Tongue (tissue), 2 donors: ENCODE results near the gene MYH10. TPM values are rescaled to one million over a fixed set of nuclear protein-coding genes. Genes with fewer than 3 reads are reported as not detected.
A peak's percentile ranks its signal among the peaks of the same experiment; 100 is the strongest.
"Not testable (repeated sequence)": the region's sequence is repeated elsewhere in the genome, so short reads cannot be mapped to it uniquely, and the experiment has no call there.

Experiments
- DNase-seq: peaks from one replicate; pipeline ENCODE4 v3.0.0-alpha.2; 2015
- total RNA-seq: library from RNA; depleted of rRNA; stranded (reverse); fragments of >200 nt; gene quantifications from one replicate; pipeline ENCODE4 v1.2.3, GENCODE V29; 2014

Gene MYH10
- 86.1 TPM for total RNA-seq

DNA sequence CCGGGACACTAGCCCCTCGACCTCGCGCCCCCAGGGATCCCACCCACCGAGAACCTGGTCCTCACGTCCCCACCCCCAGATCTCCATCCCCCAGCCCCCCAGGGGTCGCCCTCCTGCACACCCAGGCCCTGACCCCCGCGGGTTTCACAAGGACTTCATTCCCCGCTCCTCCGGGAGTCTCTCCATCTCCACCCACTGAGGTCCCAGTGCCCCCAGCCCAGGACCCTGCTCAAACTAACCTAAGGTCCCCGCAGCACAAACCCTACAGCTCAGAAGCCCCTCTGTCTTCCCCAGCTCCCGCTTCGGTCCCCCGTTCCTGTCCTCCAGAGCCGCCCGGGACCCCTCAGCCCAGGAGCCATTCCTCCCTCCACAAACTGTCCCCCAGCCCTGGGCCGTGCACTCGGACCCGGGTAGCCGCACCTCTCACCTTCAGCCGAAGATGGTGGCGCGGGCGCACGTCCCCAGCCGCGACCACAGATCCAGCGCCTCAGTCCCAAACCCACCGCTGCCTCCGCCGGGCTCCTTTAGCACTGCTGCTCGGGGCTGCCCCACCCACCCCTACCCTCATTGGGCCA, at the start of gene MYH10:
TSS of gene MYH10 (minus strand) at position 499 of the 575 bp plus-strand sequence. CDS start 7,479 bp downstream, outside the sequence.
- no peak for DNase-seq

DNA sequence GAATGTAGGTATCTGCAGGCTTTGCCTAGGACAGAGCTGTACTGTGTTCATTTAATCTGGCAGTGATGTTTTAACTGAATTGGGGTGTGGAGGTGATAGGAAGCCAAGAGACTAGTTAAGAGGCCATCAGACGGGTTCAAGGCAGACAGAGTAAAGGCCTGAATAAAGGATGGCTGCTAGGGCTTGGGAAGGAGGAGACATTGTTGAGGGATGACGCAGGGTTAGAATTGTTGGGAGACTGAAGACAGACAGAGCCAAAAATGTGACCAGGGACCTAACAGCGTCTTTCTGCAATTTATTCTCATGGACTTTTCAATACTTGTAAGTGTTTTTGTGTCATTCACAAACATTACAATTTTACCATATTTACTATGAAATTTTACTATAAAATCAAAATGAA, 48.6 kb upstream of the MYH10 start:
- no peak for DNase-seq

DNA sequence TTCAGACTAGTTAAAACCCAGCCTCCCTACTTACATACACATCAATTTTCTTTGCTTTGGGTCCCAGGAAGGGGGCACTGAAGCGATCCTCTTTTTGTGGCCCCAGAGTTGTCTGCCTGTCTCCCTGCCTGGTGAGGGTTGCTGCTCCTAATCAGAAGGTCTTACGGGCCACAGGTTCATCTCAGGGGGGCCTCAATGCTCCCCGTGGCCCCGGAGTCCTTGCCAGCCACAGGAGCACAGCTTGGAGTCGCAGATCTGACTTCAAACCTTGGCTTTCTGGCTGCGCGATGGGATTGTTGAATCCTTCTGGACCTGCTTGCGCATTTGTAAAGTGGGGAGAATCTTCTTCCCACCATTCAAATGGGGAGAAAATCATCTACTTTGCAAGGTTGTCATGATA, 44.8 kb upstream of the MYH10 start:
- DNase-seq = no peak

DNA sequence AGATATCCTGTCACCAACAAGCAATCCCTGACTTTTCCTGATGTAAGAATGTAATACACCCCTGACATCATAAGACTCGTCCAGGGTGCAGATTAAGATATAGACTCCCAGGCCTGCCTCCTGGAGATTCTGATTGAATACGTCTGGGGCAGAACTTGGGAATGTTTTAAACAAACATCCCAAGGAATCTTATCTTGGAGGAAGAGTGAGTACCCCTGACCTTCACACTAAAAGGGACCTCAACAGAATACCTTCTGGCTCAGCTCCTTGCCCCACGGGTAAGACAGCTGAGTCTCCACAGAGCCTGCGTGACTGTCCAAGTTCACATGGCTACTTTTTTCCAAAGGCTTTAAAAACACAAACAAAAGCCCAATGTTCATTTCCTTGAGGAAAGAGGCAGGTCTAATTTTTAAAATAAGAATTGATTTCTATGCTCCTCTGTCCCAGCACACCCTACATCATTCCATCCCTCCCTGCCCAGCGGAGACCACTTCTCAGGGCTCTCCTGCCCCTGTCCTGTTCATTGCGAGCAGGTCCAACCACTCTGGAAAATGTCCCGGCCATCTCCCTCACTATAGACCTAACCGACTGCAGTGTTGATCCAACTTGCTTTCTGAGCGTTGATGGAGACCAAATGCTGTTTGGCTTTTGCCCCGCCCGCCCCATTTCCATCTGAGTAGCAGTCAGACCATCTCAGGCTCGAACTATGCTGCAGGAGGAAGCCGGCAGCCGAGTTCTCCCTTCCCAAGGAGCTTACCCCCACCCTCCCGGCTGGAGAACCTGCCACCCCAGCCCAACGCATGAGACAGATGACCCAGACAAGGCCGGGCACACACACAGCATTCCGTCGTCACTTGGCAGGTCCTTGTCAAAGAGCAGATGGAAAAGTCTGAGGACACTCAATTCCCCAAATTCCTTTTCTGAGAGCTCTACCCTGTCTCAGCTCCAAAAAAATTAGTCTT, 44.1 kb upstream of the MYH10 start:
- DNase-seq = peak; percentile 65

DNA sequence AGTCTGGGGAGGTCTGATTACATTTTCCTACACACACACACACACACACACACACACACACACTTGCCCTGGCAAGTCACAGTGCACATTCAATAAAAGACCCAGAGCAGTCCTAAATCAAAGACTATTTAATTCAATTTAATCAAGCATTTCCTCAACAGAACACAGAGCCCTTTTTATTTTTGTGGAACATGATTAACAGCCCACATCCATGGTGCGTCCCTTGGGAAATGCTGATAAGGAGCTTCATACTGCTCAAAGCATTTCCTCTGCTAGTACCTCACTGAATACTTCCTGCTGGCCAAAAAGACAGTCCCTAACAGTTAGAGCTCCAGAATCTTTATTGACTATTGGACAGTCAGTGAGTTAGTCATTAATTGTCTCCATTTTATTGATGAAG, 43.1 kb upstream of the MYH10 start:
- peak; percentile 33 for DNase-seq

DNA sequence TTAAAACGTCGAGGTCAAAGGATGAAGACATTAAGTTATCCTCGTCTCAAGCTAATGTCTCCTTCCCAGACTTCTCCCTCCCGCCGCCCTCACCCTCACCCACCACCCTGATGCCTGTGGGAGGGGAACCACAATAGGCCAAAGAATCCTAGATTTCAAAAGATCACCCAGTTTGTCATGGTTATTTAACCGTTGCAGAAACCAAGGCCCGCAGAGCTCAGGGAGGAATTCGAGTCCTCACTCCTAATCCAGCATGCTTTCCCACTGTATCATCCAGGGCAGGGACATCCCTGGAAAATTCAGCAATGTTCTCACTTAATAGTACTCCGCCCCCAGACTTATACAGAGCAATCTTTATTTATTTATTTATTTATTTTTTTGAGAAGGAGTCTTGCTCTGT, 41.8 kb upstream of the MYH10 start:
- no peak for DNase-seq

DNA sequence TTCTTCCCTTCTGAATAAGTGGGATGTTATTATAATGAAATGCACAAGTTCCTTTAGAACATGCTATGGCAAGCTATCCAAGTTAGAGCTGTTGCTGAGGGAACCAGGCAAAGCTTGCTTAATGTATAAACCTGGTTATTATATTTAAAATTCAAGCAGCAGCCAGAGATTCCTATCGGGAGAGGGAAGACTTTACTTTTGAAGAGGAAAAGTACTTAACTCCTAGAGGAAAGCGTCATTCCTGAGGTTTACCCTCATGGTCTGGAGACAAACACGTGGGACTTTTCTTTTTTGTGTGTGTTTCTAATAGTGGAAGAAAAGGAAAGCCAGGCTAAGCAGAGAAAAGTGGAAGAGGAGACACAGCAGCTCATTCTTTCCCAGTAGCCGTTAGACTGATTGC, 39.9 kb upstream of the MYH10 start:
- peak; percentile 75 for DNase-seq

DNA sequence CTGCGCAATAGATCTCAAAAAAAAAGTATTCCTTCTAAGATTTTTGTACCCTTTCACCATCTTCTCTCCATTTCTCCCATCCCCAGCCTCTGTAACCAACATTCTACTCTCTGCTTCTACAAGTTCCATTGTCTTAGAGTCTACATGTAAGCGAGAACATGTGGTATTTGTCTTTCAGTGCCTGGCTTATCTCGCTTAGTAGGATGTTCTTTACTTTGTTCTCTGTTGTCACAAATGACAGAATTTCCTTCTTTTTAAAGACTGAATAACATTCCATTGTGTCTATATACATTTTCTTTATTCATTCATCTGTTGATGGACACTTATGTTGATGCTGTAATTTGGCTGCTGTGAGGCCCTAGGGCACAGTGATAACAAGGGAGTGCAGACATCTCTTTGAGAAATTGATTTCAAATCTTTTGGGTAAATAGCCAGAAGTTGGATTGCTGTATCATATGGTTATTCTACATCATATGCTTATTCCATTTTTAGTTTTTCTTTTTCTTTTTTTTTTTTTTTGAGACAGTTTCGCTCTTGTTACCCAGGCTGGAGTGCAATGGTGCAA, 37.7 kb upstream of the MYH10 start:
- DNase-seq = no peak

DNA sequence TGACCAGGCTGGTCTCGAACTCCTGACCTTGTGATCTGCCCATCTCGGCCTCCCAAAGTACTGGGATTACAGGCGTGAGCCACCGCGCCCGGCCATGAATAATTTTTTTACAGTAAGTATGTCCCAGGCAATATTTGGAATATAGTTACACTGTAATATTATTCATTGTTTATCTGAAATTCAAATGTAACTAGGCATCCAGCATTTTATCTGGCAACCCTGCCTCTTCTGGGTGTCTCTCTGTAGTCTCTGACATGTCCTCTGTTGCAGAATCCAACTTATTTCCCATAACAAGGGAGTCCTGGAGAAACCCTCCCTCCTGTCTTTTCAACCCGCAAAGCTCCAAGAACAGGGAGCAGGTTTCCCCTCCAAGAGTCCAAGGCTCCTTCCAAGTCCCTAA, 36.9 kb upstream of the MYH10 start:
- no peak for DNase-seq

DNA sequence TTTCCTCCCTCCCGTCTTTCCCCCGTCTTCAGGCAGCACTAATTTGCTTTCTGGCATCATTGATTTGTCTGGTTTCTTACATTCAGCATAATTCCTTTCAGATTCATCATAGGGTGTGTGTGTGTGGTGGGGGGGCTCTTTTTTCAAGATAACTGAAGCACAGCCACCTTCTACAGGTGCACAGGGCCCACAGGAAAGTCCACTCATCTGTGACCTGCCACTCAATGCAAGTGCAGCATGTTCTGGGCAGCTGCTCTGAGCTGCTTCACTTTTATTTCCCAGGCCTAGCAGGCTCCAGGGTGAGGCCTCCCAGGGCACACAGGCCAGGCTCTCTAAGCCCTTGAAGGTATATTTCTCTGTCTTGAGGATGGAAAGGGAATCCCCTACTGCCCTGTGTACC, 35.2 kb upstream of the MYH10 start:
- no peak for DNase-seq

DNA sequence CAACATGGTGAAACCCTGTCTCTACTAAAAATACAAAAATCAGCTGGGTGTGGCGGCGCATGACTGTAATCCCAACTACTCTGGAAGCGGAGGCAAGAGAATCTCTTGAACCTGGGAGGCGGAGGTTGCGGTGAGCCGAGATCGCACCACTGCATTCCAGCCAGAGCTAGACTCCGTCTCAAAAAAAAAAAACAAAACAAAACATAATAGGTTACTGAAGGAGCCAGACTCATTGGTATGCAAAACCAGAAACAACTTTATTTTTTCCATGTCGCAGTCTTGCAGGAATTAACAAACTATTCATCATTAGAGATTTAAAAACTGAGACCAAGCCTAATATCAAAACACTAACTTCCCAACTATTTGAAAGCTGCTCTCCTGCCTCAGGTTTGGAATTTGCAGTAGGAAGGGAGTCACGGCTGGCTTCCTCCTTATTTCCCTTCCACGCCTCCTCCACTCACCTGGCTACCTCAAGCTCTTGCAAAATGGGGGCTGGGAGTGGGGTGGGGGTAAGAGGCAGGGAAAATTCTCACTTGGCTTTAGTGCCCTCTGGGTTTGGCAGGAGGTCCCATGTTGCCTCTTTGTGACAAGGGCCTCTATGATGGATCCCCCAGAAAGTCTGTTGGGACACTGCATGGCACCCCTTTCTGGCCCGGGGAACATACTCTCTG, 34.1 kb upstream of the MYH10 start:
- no peak for DNase-seq

DNA sequence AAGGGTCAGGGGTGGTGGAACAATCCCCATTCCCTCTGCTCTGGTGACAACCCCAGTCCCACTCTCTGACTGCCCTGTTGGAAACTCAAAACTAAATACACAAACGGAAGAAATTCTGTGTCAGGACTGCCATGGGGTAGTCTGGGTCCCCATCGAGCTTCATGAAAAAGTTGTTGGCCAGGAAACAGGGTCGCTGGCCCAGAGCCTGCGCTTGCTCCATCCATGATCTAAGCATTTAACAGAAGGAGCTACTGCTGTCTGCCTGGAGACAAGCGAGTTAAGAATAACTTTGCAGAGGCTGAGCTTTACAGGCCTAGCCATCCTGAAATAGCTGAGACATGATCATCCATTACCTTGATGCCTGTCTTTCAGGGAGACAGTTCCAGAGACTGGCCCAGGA, 32.4 kb upstream of the MYH10 start:
- DNase-seq = no peak

DNA sequence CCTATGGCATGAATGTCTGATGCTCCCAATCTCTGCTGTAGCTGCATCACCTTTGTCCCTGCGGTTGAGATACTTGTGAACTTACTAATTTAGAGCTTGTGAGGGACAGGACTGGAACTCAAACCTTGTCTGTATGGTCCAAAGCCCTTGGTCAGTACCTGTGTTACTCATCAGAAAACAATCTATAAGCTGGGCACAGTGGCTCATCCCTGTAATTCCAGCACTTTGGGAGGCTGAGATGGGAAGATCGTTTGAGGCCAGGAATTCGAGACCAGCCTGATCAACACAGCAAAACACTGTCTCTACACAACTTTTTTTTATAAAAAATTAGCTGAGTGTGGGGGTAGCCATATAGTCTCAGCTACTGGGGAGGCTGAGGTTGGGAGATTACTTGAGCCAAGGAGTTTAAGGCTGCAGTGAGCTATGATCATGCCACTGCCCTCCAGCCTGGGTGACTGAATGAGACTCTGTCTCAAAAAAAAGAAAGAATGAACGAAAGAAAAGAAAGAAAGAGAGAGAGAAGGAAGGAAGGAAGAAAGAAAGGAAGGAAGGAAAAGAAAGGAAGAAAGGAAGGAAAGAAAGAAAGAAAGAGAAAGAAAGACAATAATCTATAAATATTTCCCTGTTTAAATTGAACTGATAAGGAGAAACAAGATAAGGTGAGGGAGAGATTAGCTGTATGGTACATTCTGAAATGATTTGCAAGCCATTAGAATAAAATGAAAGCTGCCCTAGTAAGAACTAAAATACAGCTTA, 31.7 kb upstream of the MYH10 start:
- no peak for DNase-seq

DNA sequence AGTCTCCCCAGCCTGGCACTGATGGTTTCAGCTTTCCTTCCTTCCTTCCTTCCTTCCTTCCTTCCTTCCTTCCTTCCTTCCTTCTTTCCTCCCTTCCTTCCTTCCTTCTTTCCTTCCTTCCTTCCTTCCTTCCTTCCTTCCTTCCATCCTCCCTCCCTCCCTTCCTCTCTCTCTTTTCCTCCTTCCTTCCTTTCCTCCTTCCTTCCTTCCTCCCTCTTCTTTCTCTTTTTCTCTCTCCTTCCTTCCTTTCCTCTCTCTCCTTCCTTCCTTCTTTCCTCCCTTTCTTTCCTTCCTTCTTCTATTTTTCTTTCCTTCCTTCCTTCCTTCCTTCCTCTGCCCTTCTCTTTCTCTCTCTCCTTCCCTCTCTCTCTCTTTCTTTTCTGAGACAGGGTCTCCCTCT, 30.2 kb upstream of the MYH10 start:
- not testable (repeated sequence) for DNase-seq

DNA sequence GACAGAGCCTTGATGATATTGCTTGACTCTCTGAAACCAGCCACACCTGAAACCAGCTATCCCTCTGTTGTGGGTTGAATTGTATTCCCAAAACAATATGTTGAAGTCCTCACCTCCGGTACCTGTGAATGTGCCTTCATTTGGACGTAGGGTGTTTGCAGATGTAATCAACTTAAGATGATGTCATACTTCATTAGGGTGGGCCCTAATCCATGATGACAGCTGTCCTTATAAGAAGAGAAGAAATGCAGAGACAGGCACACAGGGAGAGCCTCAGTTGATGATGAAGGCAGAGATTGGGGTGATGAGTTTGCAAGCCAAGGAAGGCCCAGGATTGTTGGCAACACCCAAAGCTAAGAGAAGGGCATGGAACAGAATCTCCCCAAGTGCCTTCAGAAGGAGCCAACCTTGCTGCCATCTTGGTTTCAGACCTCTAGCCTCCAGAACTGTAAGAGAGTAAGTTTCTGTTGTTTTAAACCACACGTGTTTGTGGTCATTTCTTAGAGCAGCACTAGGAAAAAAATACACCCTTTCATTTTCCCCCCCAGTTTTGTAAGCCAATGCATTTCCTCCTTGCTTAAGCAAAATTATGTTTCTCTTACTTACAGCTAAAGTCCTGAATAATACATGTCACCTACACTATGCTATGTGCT, 29.4 kb upstream of the MYH10 start:
- no peak for DNase-seq

DNA sequence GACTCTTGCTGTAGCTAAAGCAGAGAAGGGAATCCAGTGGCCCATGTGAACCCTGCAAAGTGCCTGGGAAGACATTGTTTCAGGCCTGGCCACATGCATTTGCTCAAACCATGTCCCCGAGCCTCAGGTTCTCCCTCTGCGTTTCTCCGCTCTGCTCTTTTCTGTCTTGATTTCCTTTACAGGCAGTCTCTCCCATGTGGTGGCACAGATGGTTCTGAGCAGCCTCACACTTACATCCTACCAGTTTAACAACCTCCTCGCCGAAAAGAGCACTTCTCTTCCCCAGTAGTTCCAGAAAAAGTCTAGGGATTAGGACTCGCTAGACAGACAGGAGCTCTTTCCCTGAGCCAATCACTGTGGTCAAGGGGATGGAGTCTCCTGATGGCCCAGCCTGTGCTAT, 28.3 kb upstream of the MYH10 start:
- DNase-seq = no peak

DNA sequence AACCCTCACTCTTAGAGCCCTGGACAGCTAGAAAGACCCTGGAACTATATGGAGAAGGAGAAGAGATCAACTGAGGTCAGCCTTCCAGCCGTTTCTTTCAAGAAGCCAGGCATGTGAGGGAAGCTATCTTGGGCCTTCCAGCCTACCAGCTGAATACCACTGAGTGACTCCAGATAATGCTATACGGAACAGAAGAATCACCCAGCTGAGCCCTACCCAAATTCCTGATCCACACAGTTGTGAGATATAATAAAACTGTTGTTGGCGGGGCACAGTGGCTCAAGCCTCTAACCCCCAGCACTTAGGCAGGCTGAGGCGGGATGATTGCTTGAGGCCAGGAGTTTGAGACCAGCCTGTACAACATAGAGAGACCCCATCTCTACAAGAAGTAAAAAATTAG, 26.2 kb upstream of the MYH10 start:
- DNase-seq = no peak

DNA sequence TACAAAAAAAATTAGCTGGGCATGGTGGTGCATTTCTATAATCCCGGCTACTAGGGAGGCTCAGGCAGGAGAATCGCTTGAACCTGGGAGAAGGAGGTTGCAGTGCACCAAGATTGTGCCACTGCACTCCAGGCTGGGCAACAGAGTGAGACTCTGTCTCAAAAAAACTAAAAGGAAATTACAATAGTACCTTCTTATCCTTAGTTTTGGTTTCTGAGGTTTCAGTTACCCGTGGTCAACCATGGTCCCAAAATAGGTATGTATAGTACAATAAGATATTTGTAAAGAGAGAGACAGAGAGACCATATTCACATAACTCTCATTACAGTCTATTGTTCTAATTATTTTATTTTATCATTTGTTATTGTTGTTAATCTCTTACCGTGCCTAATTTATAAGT, 24.3 kb upstream of the MYH10 start:
- DNase-seq = no peak

DNA sequence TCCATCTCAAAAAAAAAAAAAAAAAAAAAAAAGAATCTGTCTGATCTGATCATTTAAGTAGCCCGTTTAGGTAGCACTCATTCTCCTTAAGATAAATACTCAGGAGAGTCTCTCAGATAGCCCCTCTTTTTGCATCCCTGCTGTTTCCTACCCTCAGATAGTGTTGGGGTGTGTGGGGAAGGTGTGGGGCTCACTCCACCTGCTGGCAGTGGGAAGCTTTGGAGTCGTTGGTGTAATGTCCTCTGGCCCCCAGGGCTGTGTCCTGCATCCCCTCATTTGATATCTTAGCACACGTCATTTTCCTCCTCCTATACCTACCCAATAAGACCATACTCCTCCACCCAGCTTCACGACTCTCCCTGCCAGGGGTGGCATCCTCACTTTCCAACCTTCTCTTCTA, 20.5 kb upstream of the MYH10 start:
- DNase-seq = no peak

DNA sequence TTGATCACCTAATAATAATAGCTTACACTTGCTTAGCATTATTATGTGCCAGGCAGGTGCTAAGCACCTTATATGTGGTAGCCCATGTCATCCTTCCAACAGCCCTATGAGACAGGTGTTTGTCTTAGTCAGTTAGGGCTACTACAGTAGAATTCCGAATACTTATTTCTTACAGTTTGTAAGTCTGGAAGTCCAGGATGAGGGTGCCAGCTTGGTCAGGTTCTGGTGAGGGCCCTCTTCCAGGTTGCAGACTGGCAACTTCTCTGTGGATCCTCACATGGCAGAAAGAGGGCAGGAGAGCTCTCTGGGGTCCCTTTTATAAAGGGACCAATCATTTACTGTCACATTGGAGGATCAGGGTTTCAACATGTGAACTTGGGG, 19.6 kb upstream of the MYH10 start:
- no peak for DNase-seq
